GM12892 (cell line): ENCODE results near the gene CAMKK2.
"Not testable (repeated sequence)": the region's sequence is repeated elsewhere in the genome, so short reads cannot be mapped to it uniquely, and the experiment has no call there.

Experiments used
- DNase-seq: peaks from one replicate; pipeline ENCODE4 v3.0.0; 2011; ENCODE audit not compliant: insufficient read length
- FAIRE-seq: peaks from 2 replicates; lab custom pipeline; 2011; peaks lifted over from hg19 to GRCh38; lab: Jason Lieb, UNC
- POLR2A ChIP-seq: IDR thresholded peaks from 2 replicates; pipeline ENCODE4 v1.6.1; 2011; ENCODE audit warnings: low read depth, low read length, control low read depth
- POLR2AphosphoS5 ChIP-seq: IDR thresholded peaks from 2 replicates; pipeline ENCODE4 v1.6.1; 2011; ENCODE audit warnings: low read depth, low read length, control low read depth
- TAF1 ChIP-seq: IDR thresholded peaks from 2 replicates; pipeline ENCODE4 v1.6.1; 2011; ENCODE audit warnings: low read depth, mild to moderate bottlenecking, control low read depth, low read length, borderline replicate concordance

CAMKK2 gene

GRCh38 chr12:121267822-121268221, 28.7 kb downstream of the CAMKK2 start:
- TF ChIP-seq POLR2AphosphoS5 (no peak), POLR2A (no peak), TAF1 (no peak)
- DNase-seq (no peak), FAIRE-seq (no peak)

GRCh38 chr12:121264951-121265515, 31.5 kb downstream of the CAMKK2 start:
- DNase-seq: no peak

GRCh38 chr12:121264135-121264534, 32.4 kb downstream of the CAMKK2 start:
- TF ChIP-seq TAF1 (no peak), POLR2AphosphoS5 (no peak), POLR2A (no peak)
- FAIRE-seq: no peak
- no peak for DNase-seq

More at GRCh38 chr12:121264951-121265515, 31.5 kb downstream of the CAMKK2 start:
- no peak for FAIRE-seq
- TF ChIP-seq TAF1 (no peak), POLR2AphosphoS5 (no peak), POLR2A (no peak)

GRCh38 chr12:121263206-121263935, 33.1 kb downstream of the CAMKK2 start:
- no peak for FAIRE-seq
- DNase-seq: no peak
- TF ChIP-seq POLR2A: no peak
- no peak for TF ChIP-seq POLR2AphosphoS5
- TF ChIP-seq TAF1: no peak

- DNase-seq: no peak
- TF ChIP-seq POLR2AphosphoS5 (no peak), TAF1 (no peak), POLR2A (no peak)
- no peak for FAIRE-seq
Measured at GRCh38 chr12:121261398-121261797, 35.1 kb downstream of the CAMKK2 start.

GRCh38 chr12:121260091-121260490, 36.4 kb downstream of the CAMKK2 start:
- TF ChIP-seq POLR2A (no peak), POLR2AphosphoS5 (no peak), TAF1 (no peak)
- DNase-seq: no peak
- FAIRE-seq: no peak

- TF ChIP-seq POLR2AphosphoS5 (no peak), TAF1 (no peak), POLR2A (no peak)
- FAIRE-seq (peak; percentile 50), DNase-seq (no peak)
Measured at GRCh38 chr12:121259074-121259473, 37.4 kb downstream of the CAMKK2 start.

- peak; percentile 83 for FAIRE-seq
- TF ChIP-seq POLR2A: 0 out of 2 replicates have a peak, but pooled peaks have one; percentile 16
- not testable (repeated sequence) for DNase-seq
Measured at GRCh38 chr12:121257704-121258449, 38.6 kb downstream of the CAMKK2 start.

- DNase-seq (no peak), FAIRE-seq (peak; percentile 51)
- no peak for TF ChIP-seq POLR2AphosphoS5
- no peak for TF ChIP-seq TAF1
- TF ChIP-seq POLR2A: no peak
Measured at GRCh38 chr12:121255433-121255832, 41.1 kb downstream of the CAMKK2 start.

GRCh38 chr12:121253638-121254335, 42.7 kb downstream of the CAMKK2 start:
- no peak for DNase-seq
- peak; percentile 30 for FAIRE-seq
- no peak for TF ChIP-seq POLR2A

GRCh38 chr12:121252712-121253345, 43.7 kb downstream of the CAMKK2 start:
- DNase-seq (no peak), FAIRE-seq (no peak)
- TF ChIP-seq POLR2AphosphoS5: 0 out of 2 replicates have a peak, but pooled peaks have one; percentile 8
- TF ChIP-seq POLR2A: no peak
- no peak for TF ChIP-seq TAF1
